Breast epithelium (tissue), 4 donors: ENCODE data around the gene KPNA5. TPM values are rescaled to one million over a fixed set of nuclear protein-coding genes. Genes with fewer than 3 reads are reported as not detected.
"Not testable (repeated sequence)": the region's sequence is repeated elsewhere in the genome, so short reads cannot be mapped to it uniquely, and the experiment has no call there.

Experiments used
- DNase-seq, 2 donors: peaks; one replicate each; pipeline ENCODE4 v3.0.0-alpha.2; 2019; ENCODE audit warnings: low spot score in 2 of 2
- H3K27ac ChIP-seq, 2 donors: fragments of 200-600 bp; sonication (generic) in 1 of 2; one replicate each; pipeline ENCODE4 v1.5.1; 2016 to 2019; ENCODE audit warnings: mild to moderate bottlenecking in 1 of 2
- H3K27me3 ChIP-seq, 2 donors: fragments of 200-600 bp; sonication (generic) in 1 of 2; one replicate each; pipeline versions ENCODE4 v1.5.1 to v1.6.0; 2017 to 2019; ENCODE audit warnings: control low read depth in 1 of 2, mild to moderate bottlenecking in 1 of 2
- H3K36me3 ChIP-seq: fragments of 200-600 bp; one replicate; pipeline ENCODE4 v1.5.1; 2019
- H3K4me1 ChIP-seq, 2 donors: fragments of 200-600 bp; sonication (generic); one replicate each; pipeline ENCODE4 v1.5.1; 2016 to 2019; ENCODE audit warnings: control low read depth in 1 of 2
- H3K4me3 ChIP-seq, 3 donors: fragments of 200-600 bp; sonication (generic); 1 replicate in 2 of 3; 2 replicates in 1 of 3; pipeline ENCODE4 v1.5.1; 2016 to 2019; ENCODE audit warnings: mild to moderate bottlenecking in 3 of 3, moderate library complexity in 2 of 3
- H3K9me3 ChIP-seq, 2 donors: fragments of 200-600 bp; sonication (generic) in 1 of 2; one replicate each; pipeline ENCODE4 v1.5.1; 2016 to 2019; ENCODE audit warnings: control low read depth in 1 of 2
- CTCF ChIP-seq, 3 donors: fragments of 450-650 bp; IDR thresholded peaks; one replicate each; pipeline ENCODE4 v1.5.1; 2016 to 2017; ENCODE audit warnings: antibody characterized with exemption in 3 of 3, mild to moderate bottlenecking in 3 of 3, moderate library complexity in 3 of 3
- POLR2A ChIP-seq: fragments of 450-650 bp; IDR thresholded peaks from one replicate; pipeline ENCODE4 v1.6.1; 2016; ENCODE audit warnings: antibody characterized with exemption, mild to moderate bottlenecking, moderate library complexity
- POLR2AphosphoS5 ChIP-seq, 3 donors: sonication (generic); formaldehyde crosslinking; IDR thresholded peaks; one replicate each; pipeline ENCODE4 v1.6.1; 2017; ENCODE audit warnings: antibody characterized with exemption in 3 of 3
- intact Hi-C: fragments of 100-400 bp; cut with DNase I; formaldehyde crosslinking; loops from one replicate; pipeline ENCODE4 v1.15.1; 2023; ENCODE audit warnings: low total_unique reads
- total RNA-seq, 3 donors: library from RNA; depleted of rRNA; stranded (reverse); fragments of >200 nt; gene quantifications; one replicate each; pipeline ENCODE4 v1.1.0, GENCODE V29; 2016

Gene KPNA5
- total RNA-seq, 3 donors from 2014 or later: 10.8 to 14.3 (median 11.2) TPM

GRCh38 chr6:116685437-116685993, 4.5 kb downstream of the KPNA5 start:
- H3K4me3 ChIP-seq: no peak overlapping the region
- no peaks in the 10 kb centered on the region for H3K36me3 ChIP-seq
- DNase-seq: no peak
- intact Hi-C loops: no loop called here
- no peak for TF ChIP-seq POLR2AphosphoS5 (IDR thresholded peaks at IDR 0.05)
- no peak for TF ChIP-seq POLR2A
- no peak for TF ChIP-seq CTCF (IDR thresholded peaks at IDR 0.05)
- no peaks in the 10 kb centered on the region for H3K9me3 ChIP-seq
- no peaks in the 10 kb centered on the region for H3K4me1 ChIP-seq
- H3K27me3 ChIP-seq: no peaks in the 10 kb centered on the region
- no peak overlapping the region for H3K27ac ChIP-seq

- H3K4me1 ChIP-seq, DNase-seq, H3K4me3 ChIP-seq, H3K27ac ChIP-seq, H3K9me3 ChIP-seq, H3K27me3 ChIP-seq, intact Hi-C loops, H3K36me3 ChIP-seq: not testable (repeated sequence)
Measured at GRCh38 chr6:116686475-116687101, 5.6 kb downstream of the KPNA5 start.

- Histone ChIP-seq H3K4me3 (no peak overlapping the region), H3K4me1 (no peaks in the 10 kb centered on the region), H3K27ac (no peak overlapping the region), H3K36me3 (no peaks in the 10 kb centered on the region), H3K27me3 (no peaks in the 10 kb centered on the region), H3K9me3 (no peaks in the 10 kb centered on the region)
- intact Hi-C loops: no loop called here
- TF ChIP-seq POLR2AphosphoS5 (IDR thresholded peaks at IDR 0.05) (no peak), POLR2A (no peak), CTCF (IDR thresholded peaks at IDR 0.05) (no peak)
- DNase-seq: no peak
Measured at GRCh38 chr6:116691154-116691553, 10.1 kb downstream of the KPNA5 start.

- H3K27me3 ChIP-seq, H3K36me3 ChIP-seq, H3K4me1 ChIP-seq, DNase-seq, intact Hi-C loops, H3K27ac ChIP-seq, H3K9me3 ChIP-seq, H3K4me3 ChIP-seq: not testable (repeated sequence)
Measured at GRCh38 chr6:116692873-116693272, 11.9 kb downstream of the KPNA5 start.

- H3K27me3 ChIP-seq, DNase-seq, intact Hi-C loops, H3K4me3 ChIP-seq, H3K9me3 ChIP-seq, H3K36me3 ChIP-seq, H3K4me1 ChIP-seq, H3K27ac ChIP-seq: not testable (repeated sequence)
Measured at GRCh38 chr6:116693275-116693674, 12.3 kb downstream of the KPNA5 start.

GRCh38 chr6:116695401-116695800, 14.4 kb downstream of the KPNA5 start:
- Histone ChIP-seq H3K4me1 (no peaks in the 10 kb centered on the region), H3K9me3 (no peaks in the 10 kb centered on the region), H3K27ac (no peak overlapping the region), H3K4me3 (no peak overlapping the region), H3K36me3 (no peaks in the 10 kb centered on the region), H3K27me3 (no peaks in the 10 kb centered on the region)
- no peak for DNase-seq
- intact Hi-C loops: no loop called here
- no peak for TF ChIP-seq CTCF (IDR thresholded peaks at IDR 0.05)
- TF ChIP-seq POLR2A: no peak
- no peak for TF ChIP-seq POLR2AphosphoS5 (IDR thresholded peaks at IDR 0.05)

GRCh38 chr6:116697480-116697879, 16.5 kb downstream of the KPNA5 start:
- no peak for DNase-seq
- H3K27ac ChIP-seq: no peak overlapping the region
- intact Hi-C loops: no loop called here
- H3K9me3 ChIP-seq: no peaks in the 10 kb centered on the region
- no peaks in the 10 kb centered on the region for H3K4me1 ChIP-seq
- TF ChIP-seq CTCF (IDR thresholded peaks at IDR 0.05) (no peak), POLR2AphosphoS5 (IDR thresholded peaks at IDR 0.05) (no peak), POLR2A (no peak)
- no peaks in the 10 kb centered on the region for H3K36me3 ChIP-seq
- H3K27me3 ChIP-seq: no peaks in the 10 kb centered on the region
- H3K4me3 ChIP-seq: no peak overlapping the region

- intact Hi-C loops, H3K4me3 ChIP-seq, H3K27ac ChIP-seq, H3K4me1 ChIP-seq, H3K9me3 ChIP-seq, H3K27me3 ChIP-seq, DNase-seq, H3K36me3 ChIP-seq: not testable (repeated sequence)
Measured at GRCh38 chr6:116703888-116704287, 22.9 kb downstream of the KPNA5 start.
